Measurements from ENCODE around the gene NTPCR. TPM values are rescaled to one million over a fixed set of nuclear protein-coding genes. Genes with fewer than 3 reads are reported as not detected.

The NTPCR gene
- total RNA-seq, 1 donor from 2014 or later, result 49.0 TPM

DNA sequence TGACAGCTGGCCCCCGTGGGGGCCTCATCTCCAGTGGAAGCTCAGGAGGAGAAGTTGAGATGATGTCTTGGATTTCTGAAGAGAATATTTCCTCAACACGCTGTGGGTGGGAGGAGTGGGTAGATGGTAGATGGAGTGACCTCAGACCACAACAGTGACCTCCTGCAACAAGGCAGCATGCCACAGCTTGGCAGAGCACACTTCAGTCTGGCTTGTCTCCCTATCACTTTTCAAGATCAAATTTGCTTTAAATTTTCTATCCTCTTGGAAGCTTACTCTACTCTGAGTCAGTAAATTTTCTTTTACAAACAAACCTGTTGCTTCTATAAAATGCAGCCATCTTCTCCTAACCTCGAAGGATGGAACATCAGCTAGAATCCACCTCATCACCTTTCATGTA, 59.7 kb downstream of the NTPCR start:
- no peak for DNase-seq (ENCODE audit: low spot score)

DNA sequence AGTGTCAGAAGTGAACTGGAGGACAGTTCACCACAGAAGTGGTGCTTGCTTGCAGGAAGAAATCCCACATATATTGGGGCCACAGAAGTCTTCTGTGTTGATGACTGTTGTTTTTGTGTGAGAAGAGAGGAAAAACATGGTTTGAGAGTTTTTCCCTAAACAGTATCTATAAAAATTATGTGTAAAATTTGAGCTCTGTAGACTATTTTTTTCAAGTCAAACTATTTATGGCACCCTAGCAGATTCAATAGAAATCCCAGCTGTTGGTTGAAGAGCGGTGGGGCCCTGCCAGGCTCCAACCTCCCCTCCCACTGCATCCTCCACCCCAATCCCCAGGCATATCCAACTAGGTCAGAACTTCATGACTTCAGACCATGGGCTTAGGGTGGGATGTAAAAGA, 61.6 kb downstream of the NTPCR start:
- DNase-seq (ENCODE audit: low spot score), result no peak

DNA sequence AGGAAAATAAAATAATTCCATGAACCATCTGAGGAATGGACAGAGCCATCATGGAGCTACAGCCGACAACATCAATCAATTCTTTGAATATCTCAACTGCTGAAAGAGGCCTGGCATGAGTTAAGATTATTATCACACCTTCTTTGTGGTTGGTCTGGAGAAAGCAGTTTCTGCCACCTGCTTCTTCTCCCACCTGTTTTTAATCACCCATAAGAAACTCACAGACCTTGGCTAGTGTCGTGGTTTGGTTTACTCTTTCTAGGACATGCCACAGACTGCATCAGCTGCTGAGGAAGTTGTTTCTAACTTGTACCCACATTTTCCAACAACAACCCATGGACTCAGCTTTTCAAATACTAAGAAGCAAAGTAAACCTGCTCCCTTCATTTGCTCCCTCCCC, 65.6 kb downstream of the NTPCR start:
- no peak for DNase-seq (ENCODE audit: low spot score)

DNA sequence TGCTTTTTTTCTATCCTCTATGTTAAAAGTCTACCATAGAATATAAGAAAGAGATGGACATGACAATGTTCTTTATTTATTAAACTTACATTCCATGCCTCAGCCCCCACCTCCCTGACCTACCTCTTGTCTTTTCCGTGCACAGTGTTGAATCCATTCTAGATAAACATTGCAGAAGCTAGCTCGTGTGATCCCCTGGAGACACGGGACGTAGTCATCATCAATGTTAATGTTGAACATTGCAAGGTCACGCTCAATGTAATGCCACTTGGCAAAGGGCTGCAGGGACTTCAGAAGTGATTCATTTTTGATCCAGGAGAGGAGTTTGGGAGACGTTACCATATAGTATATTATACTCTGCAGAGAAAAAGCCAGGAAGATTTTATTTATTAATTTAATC, 66.4 kb downstream of the NTPCR start:
- DNase-seq (ENCODE audit: low spot score), result no peak

DNA sequence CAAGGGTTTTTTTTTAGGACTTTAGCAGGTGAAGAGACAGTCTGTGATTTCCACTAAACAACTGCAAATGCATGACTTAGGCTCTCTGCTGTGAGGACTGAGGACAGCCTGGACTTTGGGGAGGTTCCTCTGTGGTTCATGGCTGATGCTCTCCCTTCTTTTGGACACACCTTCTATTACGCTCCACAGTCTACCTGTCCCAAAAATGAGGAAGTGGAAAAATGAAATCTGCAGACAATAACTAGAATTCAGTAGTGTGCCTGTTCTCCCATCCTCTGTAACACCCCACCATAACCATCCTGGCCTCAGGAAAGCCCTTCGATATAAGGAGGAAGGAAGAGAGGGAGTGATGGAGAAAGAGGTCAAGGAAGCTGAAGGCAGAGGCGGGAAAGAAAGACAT, 68.7 kb downstream of the NTPCR start:
- no peak for DNase-seq (ENCODE audit: low spot score)

DNA sequence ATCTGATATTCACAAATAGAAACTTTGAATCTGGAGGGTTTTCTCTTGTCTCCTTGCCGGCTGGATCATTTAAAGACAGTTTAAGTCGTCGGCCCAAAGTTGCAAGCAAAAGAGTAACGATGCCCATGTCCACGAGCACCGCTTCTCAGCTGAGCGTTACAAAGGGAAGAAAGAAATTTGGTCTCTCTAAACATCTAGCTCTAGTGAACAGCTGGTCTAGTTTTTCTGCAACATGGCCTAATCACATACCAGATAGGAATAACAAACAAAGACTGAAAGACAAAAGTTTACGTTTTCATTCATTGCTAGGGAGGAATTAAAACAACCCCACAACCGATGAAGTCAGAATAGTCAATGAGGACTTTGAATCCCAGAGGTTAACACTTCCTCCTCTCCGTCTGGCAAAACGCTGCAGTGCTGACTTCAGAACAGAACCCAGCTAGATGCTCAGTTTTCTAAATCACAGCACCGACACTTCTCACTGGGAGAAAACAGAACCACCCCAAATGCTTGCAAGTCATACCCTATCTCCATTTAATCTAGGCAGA, 69.4 kb downstream of the NTPCR start:
- DNase-seq (ENCODE audit: low spot score), result no peak

DNA sequence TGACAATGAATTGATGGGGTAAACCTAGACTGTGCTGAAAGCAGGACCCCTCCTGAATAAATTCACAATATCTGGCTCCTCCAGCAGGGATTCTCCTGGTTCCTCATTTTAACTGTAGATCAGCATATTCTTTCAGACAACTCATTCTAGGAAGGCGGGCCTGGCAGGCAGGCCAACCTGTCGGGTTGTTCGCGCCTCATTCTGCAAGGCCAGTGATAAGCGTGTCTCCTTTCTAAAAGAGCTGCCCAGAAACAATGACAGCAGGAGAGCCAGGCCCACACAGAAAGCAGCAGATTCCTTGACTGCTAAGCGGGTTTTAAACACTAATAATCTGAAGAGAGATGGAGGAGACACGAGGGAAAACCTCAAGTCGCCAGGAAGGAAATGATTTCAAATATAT, 70.0 kb downstream of the NTPCR start:
- DNase-seq (ENCODE audit: low spot score), result no peak

DNA sequence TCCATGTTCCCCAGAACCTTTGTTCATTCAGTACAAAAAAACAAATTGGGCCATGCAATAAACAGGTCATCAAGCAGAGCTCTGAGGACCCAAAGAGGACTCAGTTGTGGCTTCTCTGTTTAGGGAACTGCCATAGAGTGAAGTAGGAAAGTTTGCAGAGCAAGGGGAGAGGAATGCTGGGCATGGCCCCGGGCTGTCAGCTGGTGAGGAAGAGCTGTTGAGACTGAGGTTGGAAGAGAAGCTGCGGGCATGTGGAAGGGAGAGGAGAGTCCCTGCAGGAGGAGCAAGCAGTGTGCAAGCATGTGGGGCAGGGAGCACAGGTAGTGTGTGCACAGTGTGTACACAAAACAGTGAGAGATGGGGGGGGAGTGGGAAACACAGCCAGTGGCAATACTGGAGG, 71.8 kb downstream of the NTPCR start:
- no peak for DNase-seq (ENCODE audit: low spot score)

DNA sequence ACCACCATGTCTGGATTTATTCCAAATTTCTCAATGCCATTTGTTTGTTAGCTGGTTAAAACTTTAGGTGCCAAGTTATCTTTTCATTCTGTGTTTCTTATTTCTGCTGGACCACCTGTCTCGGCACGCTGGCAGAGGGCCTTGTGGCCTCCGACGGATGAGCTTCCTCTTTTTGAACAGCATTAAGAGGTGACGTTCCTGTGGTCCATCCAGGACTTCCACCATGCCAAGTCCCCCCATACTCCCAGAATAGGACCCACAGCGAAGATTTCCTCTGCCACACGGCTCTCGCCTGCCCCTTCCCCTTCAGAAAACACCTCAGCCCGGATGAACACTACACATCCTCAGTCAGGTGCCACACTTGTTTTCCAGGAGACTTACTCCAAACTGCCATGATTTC, 73.8 kb downstream of the NTPCR start:
- no peak for DNase-seq (ENCODE audit: low spot score)

DNA sequence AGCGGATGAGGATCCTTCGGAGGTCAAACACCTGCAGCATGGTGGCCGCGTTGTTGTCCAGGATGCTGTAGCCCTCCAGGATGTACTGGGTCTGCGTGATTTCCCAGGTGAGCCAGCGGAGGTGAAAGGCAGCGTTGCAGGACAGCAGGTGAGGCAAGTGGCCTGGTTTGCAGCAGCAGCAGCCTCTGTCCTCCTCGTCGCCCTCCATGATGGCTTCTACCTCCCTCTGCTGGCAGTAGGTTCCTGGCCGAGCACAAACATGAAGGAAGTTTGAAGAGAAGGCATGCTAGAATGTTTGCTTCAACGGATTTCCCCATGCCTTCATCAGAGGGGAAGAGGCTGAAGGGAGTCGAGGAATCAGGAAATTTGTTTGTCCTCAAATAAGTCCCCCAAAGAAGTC, 74.7 kb downstream of the NTPCR start:
- DNase-seq (ENCODE audit: low spot score), result peak; percentile 63

DNA sequence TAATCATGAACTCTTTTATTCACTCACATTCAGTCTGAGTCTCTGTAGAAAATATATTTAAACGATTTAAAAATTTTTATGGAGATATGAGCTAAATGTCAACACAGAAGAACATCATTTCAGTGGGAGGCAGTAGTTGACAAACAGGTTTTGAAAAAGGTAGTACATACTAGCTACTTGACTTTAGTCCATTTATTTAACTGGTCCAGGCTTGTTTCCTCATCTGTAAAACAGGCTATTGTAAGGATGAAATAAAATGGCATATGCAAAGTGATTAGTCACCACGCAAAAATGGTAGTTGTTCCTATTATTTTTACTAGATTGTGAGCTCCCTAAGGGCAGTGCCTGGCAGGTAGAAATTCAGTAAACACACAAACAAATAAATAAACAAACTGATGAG, 75.2 kb downstream of the NTPCR start:
- no peak for DNase-seq (ENCODE audit: low spot score)

DNA sequence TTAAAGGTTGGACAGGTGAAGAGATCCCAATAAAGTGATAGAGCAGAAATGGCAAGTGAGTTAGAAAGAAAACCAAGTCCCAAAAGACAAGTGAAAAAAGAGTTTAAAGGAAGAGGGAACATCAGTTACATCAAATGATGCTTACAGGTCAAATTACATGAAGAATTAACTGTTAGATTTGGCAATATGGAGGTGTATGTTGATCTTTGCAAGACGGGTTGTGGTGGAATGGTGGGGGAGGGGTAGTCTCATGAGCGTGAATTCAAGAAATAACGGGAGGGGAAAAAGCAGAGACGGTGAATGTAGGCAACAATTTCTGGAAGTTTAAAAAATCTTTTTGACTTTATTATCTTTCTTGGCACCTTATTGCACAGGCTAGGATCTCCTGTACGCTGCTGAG, 76.6 kb downstream of the NTPCR start:
- DNase-seq (ENCODE audit: low spot score), result no peak

DNA sequence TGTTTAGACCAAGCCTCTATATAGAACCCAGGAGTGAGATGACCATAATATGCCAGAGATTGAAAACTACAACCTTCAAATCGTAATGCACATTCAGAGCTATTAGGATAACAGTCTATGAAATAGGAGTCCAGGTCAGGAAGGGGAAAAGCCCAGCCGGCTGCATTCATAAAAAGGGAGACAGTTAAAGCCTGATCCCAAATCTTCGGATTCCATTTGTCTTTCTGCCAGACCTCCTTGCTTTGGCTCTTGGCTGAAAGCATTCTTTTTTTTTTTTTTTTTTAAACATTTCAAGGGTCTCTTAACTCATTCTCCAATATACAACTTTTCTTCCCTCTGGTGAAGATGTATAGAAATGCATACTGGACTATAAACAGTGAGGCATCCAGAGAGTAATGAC, 81.1 kb downstream of the NTPCR start:
- DNase-seq (ENCODE audit: low spot score), result no peak

DNA sequence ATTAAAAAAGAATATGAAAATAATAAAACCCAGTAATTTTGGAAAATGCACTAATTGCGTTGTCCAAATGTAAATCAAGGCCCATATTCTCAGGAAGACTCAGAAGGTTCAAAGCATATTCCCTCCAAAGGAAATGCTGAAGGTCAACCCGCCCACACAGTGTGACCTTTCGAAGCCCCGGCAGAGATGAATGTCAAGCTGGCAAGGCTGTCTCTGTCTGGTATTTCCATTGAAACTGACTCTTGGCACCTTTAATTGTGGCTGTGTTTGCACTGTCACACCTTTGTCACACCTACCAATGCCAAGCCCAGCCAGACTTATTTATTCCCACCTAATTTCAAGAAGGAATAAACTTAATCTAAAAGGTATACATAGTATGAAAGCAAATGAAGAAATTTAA, 82.5 kb downstream of the NTPCR start:
- no peak for DNase-seq (ENCODE audit: low spot score)

DNA sequence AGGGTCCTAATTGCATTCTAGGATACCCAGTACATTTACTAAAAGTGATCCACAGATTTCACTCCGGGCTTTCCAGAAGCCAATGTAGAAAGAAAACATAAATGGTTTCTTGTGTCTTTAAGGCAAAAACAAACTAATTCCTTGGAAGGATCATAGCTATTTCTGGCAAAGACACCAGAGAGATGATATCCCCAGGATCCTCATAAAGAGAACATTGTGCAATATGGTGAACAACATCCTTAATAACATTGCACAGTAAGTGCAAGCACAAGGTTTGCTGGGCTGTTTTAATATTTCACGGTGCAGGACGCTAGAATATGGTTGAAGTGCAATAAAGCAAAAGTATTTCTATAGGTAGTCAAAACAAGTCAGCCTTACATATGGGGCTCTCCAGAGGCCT, 83.0 kb downstream of the NTPCR start:
- DNase-seq (ENCODE audit: low spot score), result no peak

Other genes with a start within 250 kb of the NTPCR start
- 4.0 TPM for gene MAP10, start 145.2 kb upstream of the NTPCR start, total RNA-seq

All from ureter (tissue), 1 donor.